Neural cell (in vitro differentiated cells): ENCODE results near the gene CNN3. TPM values are rescaled to one million over a fixed set of nuclear protein-coding genes. Genes with fewer than 3 reads are reported as not detected.

Experiments
- H2AFZ ChIP-seq: fragments of 200-600, 300-800 bp; sonication (generic), shearing (Covaris generic); 2 replicates; pipeline ENCODE4 v1.6.0; 2014; ENCODE audit warnings: low read depth, mild to moderate bottlenecking, antibody characterized with exemption, low read length, moderate library complexity
- H3F3A ChIP-seq: fragments of 200-600 bp; shearing (Covaris generic); 2 replicates; pipeline ENCODE4 v1.6.1; 2016; ENCODE audit warnings: mild to moderate bottlenecking, moderate library complexity, mixed read lengths, antibody characterized with exemption, low read length; ENCODE audit not compliant: insufficient read depth, poor library complexity, severe bottlenecking
- H3K27ac ChIP-seq: fragments of 200-600, 300-800 bp; sonication (generic), shearing (Covaris generic); 2 replicates; pipeline ENCODE4 v1.5.1; 2014; ENCODE audit warnings: mild to moderate bottlenecking, low read length, moderate library complexity
- H3K27me3 ChIP-seq: fragments of 300-800, 200-600 bp; sonication (generic), shearing (Covaris generic); 2 replicates; pipeline ENCODE4 v1.6.0; 2014; ENCODE audit warnings: mild to moderate bottlenecking, low read depth, low read length, moderate library complexity; ENCODE audit not compliant: insufficient read depth
- H3K36me3 ChIP-seq: fragments of 300-800, 200-600 bp; sonication (generic), shearing (Covaris generic); 2 replicates; pipeline ENCODE4 v1.5.1; 2014; ENCODE audit warnings: mild to moderate bottlenecking, antibody characterized with exemption, low read length, moderate library complexity; ENCODE audit not compliant: insufficient read depth
- H3K4me2 ChIP-seq: fragments of 300-800, 200-600 bp; sonication (generic), shearing (Covaris generic); 2 replicates; pipeline ENCODE4 v1.6.0; 2014; ENCODE audit warnings: mild to moderate bottlenecking, low read length
- H3K4me3 ChIP-seq: fragments of 300-800, 200-600 bp; sonication (generic), shearing (Covaris generic); 2 replicates; pipeline ENCODE4 v1.5.1; 2014; ENCODE audit warnings: mild to moderate bottlenecking, low read length, moderate library complexity
- H3K79me2 ChIP-seq: fragments of 200-600 bp; shearing (Covaris generic); replicated peaks from 2 replicates; pipeline ENCODE4 v1.6.0; 2014; ENCODE audit warnings: mild to moderate bottlenecking, low read length, moderate library complexity; ENCODE audit not compliant: insufficient read depth
- H3K9ac ChIP-seq: fragments of 300-800, 200-600 bp; sonication (generic), shearing (Covaris generic); 2 replicates; pipeline ENCODE4 v1.6.1; 2016; ENCODE audit warnings: mild to moderate bottlenecking, low read length, mixed read lengths
- H3K9me2 ChIP-seq: fragments of 200-600 bp; shearing (Covaris generic); 2 replicates; pipeline ENCODE4 v1.6.1; 2016; ENCODE audit warnings: mild to moderate bottlenecking, low read length, mixed read lengths; ENCODE audit not compliant: insufficient read depth
- H3K9me3 ChIP-seq: fragments of 200-600, 300-800 bp; sonication (generic), shearing (Covaris generic); 2 replicates; pipeline ENCODE4 v1.6.1; 2016; ENCODE audit warnings: mild to moderate bottlenecking, mixed run types, low read length, moderate library complexity, mixed read lengths
- H4K20me1 ChIP-seq: fragments of 200-600 bp; shearing (Covaris generic); 2 replicates; pipeline ENCODE4 v1.6.1; 2016; ENCODE audit warnings: mild to moderate bottlenecking, mixed run types; ENCODE audit not compliant: insufficient read depth
- EP300 ChIP-seq: fragments of 450-650 bp; conservative IDR thresholded peaks from 2 replicates; pipeline ENCODE4 v1.6.1; 2014; ENCODE audit warnings: antibody characterized with exemption, mild to moderate bottlenecking, moderate library complexity; ENCODE audit not compliant: poor library complexity, severe bottlenecking
- EZH2 ChIP-seq: fragments of 200-600, 300-800 bp; shearing (Covaris generic), sonication (generic); IDR thresholded peaks from 2 replicates; pipeline ENCODE4 v1.6.1; 2014; ENCODE audit warnings: antibody characterized with exemption, low read length, borderline replicate concordance, mild to moderate bottlenecking; ENCODE audit not compliant: insufficient read depth, poor library complexity, severe bottlenecking
- MXI1 ChIP-seq: fragments of 450-650 bp; conservative IDR thresholded peaks from 2 replicates; pipeline ENCODE4 v1.6.1; 2014; ENCODE audit warnings: antibody characterized with exemption, mild to moderate bottlenecking; ENCODE audit not compliant: poor library complexity, severe bottlenecking
- POLR2AphosphoS5 ChIP-seq: IDR thresholded peaks from 2 replicates; pipeline ENCODE4 v1.6.1; 2012
- RAD21 ChIP-seq: fragments of 450-650 bp; conservative IDR thresholded peaks from 2 replicates; pipeline ENCODE4 v1.6.1; 2014; ENCODE audit warnings: antibody characterized with exemption, mild to moderate bottlenecking, moderate library complexity
- SMC3 ChIP-seq: fragments of 450-650 bp; conservative IDR thresholded peaks from 2 replicates; pipeline ENCODE4 v1.6.1; 2014; ENCODE audit warnings: antibody characterized with exemption, mild to moderate bottlenecking, moderate library complexity; ENCODE audit not compliant: poor library complexity
- TAF1 ChIP-seq: IDR thresholded peaks from 2 replicates; pipeline ENCODE4 v1.6.1; 2012; ENCODE audit warnings: low read depth
- polyA plus RNA-seq: library from polyadenylated mRNA; depleted of rRNA; stranded (reverse); fragments of >200 nt; gene quantifications from 2 replicates; pipeline ENCODE4 v1.2.3, GENCODE V29; 2014
- TF ChIP-seq, protein P1 (sequence below): fragments of 450-650 bp; IDR thresholded peaks from 2 replicates; pipeline ENCODE4 v1.5.1; 2014; ENCODE audit warnings: antibody characterized with exemption, mild to moderate bottlenecking, moderate library complexity; ENCODE audit not compliant: poor library complexity, severe bottlenecking
- TF ChIP-seq, protein P2 (sequence below): IDR thresholded peaks from 2 replicates; pipeline ENCODE4 v1.6.1; 2012; ENCODE audit warnings: borderline replicate concordance

The CNN3 gene
- polyA plus RNA-seq, 1 donor from 2014 or later = 106 TPM

DNA sequence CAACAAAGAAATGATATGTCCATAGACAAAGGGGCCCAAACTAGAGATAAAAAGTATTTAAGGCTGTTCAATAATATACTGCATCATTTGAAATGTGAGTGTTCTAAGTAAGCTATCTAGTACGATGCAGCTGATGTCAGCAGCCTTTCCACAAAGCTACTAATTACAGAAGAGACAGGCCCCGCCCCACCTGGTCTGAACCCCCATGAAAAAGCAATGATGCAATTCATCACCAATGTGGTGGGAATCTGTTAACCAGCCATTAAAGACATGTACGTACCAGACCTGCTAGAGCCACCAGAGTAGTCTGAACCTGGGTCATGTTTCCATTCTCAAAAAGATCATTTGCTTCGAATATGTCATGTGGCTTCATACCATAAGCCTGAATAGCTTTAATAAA is 25.1 kb downstream of the CNN3 start:
- H3K36me3 ChIP-seq = peaks cover 5% of the 10 kb centered on the region
- no peak for TF ChIP-seq MXI1

DNA sequence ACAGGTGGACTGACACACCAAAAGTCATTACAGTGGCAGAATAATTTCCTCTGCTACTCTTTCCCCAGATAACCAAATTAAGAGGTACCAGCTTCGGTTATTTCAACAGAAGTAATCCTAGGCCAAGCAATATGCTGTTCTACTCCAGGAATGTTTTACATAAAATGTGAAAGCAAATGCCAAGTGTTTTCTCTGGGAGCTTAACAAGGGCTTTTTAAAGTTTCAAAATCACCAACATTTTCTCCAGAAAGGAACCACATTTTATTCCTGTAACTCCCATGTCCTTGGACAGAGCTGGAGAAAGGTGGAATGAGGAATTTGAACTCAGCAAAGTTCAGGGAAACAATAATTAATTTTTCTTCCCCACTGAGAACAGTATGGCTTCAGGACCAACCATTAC is 27.2 kb downstream of the CNN3 start:
- H3K4me3 ChIP-seq = no peak overlapping the region
- no peaks in the 10 kb centered on the region for H3K9me3 ChIP-seq
- no peaks in the 10 kb centered on the region for H3F3A ChIP-seq
- no peak overlapping the region for H2AFZ ChIP-seq
- no peaks in the 10 kb centered on the region for H4K20me1 ChIP-seq
- no peak overlapping the region for H3K9ac ChIP-seq
- H3K27ac ChIP-seq = no peak overlapping the region
- TF ChIP-seq EZH2 (no peak), RAD21 (no peak), TAF1 (no peak), EP300 (no peak), SMC3 (no peak), MXI1 (no peak)
- peaks cover 5% of the 10 kb centered on the region for H3K36me3 ChIP-seq
- no peaks in the 10 kb centered on the region for H3K27me3 ChIP-seq
- H3K79me2 ChIP-seq = peaks cover 6% of the 10 kb centered on the region
- H3K9me2 ChIP-seq = no peaks in the 10 kb centered on the region
- H3K4me2 ChIP-seq = no peak overlapping the region

More for the DNA sequence above, 25.1 kb downstream of the CNN3 start:
- Histone ChIP-seq H3K79me2 (peaks cover 25% of the 10 kb centered on the region), H3K27me3 (no peaks in the 10 kb centered on the region), H3K9me2 (no peaks in the 10 kb centered on the region), H4K20me1 (no peaks in the 10 kb centered on the region), H3K9ac (no peak overlapping the region), H3K4me2 (no peak overlapping the region), H2AFZ (no peak overlapping the region), H3F3A (no peaks in the 10 kb centered on the region), H3K4me3 (no peak overlapping the region), H3K9me3 (no peaks in the 10 kb centered on the region), H3K27ac (no peak overlapping the region)

DNA sequence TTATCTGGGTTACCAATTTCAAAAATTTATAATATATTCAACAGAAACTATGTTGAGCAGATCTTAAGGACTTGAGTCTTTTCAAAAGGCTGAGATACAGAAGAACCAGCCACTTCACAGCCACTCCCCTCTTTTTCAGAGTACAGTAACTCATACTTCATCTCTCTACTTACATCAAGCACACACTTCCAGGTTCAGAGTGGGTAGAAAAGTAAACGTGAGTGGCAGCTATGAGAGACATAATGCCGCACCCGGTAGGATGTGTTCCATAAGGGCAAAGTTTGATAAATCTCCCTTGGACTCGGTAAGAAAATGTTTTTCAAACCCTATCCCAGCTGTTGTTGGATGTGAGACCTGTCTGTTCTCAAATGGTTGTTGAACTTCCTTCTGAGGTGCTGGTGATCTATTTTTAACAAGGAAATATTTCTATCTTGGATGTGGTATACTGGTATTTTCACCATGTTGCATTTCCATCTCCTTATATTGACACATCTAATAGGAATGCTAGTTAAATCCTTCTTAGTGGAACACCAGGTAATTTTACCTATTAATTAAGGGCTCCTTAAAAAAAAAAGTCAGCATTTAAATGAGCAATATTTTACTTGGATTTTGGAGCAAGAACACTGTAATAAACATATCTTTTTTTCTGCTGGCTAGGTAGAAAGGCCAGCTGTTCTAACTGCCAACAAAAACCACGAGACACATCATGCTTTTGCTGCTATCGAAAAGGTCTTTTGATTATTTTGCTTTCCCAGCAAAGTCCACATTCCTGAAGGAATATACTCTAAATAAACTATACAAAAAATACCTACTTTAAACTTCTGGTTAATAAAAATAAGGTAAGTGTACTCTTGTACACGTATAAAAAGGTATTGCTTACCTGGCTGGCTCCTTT is 28.2 kb downstream of the CNN3 start:
- Histone ChIP-seq H3K36me3 (peaks cover 5% of the 10 kb centered on the region), H3K9me3 (no peaks in the 10 kb centered on the region), H3K4me3 (no peak overlapping the region), H2AFZ (no peak overlapping the region), H3K4me2 (no peak overlapping the region), H4K20me1 (no peaks in the 10 kb centered on the region), H3K9me2 (no peaks in the 10 kb centered on the region), H3K9ac (no peak overlapping the region), H3K27ac (no peak overlapping the region), H3K27me3 (no peaks in the 10 kb centered on the region), H3F3A (no peaks in the 10 kb centered on the region), H3K79me2 (peaks cover 4% of the 10 kb centered on the region)
- TF ChIP-seq EZH2 (no peak), SMC3 (no peak), TAF1 (no peak), MXI1 (no peak), EP300 (no peak), POLR2AphosphoS5 (no peak), RAD21 (no peak)

DNA sequence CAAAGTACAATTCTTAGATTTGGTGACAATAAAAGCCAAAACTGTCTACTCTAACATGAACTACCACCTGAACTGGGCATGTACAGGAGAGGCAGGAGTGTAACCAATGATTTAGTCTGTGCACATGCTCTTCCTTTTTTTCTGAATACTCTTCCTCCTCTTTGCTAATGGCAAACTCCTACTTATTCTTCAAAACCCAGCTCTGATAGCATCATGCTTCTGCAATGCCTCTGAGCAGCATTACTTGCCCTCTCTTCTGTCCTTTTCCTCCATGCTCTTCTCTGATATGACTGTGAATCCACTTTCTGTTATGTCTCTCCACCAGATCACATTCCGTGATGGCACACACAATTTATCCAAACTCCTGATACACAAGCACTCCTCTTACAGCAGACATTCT is 31.4 kb downstream of the CNN3 start:
- H3K9me2 ChIP-seq = no peaks in the 10 kb centered on the region
- no peak overlapping the region for H3K9ac ChIP-seq
- peaks cover 8% of the 10 kb centered on the region for H3K36me3 ChIP-seq
- no peak overlapping the region for H3K4me2 ChIP-seq
- no peaks in the 10 kb centered on the region for H3K9me3 ChIP-seq
- no peak overlapping the region for H2AFZ ChIP-seq
- H3K27me3 ChIP-seq = no peaks in the 10 kb centered on the region
- H3K79me2 ChIP-seq = no peaks in the 10 kb centered on the region
- H3K4me3 ChIP-seq = no peak overlapping the region
- H4K20me1 ChIP-seq = no peaks in the 10 kb centered on the region
- TF ChIP-seq SMC3 (no peak), MXI1 (no peak), RAD21 (no peak), EZH2 (no peak), EP300 (no peak), POLR2AphosphoS5 (no peak), TAF1 (no peak)
- TF ChIP-seq, protein P1, sequence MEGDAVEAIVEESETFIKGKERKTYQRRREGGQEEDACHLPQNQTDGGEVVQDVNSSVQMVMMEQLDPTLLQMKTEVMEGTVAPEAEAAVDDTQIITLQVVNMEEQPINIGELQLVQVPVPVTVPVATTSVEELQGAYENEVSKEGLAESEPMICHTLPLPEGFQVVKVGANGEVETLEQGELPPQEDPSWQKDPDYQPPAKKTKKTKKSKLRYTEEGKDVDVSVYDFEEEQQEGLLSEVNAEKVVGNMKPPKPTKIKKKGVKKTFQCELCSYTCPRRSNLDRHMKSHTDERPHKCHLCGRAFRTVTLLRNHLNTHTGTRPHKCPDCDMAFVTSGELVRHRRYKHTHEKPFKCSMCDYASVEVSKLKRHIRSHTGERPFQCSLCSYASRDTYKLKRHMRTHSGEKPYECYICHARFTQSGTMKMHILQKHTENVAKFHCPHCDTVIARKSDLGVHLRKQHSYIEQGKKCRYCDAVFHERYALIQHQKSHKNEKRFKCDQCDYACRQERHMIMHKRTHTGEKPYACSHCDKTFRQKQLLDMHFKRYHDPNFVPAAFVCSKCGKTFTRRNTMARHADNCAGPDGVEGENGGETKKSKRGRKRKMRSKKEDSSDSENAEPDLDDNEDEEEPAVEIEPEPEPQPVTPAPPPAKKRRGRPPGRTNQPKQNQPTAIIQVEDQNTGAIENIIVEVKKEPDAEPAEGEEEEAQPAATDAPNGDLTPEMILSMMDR = no peak
- TF ChIP-seq, protein P2, sequence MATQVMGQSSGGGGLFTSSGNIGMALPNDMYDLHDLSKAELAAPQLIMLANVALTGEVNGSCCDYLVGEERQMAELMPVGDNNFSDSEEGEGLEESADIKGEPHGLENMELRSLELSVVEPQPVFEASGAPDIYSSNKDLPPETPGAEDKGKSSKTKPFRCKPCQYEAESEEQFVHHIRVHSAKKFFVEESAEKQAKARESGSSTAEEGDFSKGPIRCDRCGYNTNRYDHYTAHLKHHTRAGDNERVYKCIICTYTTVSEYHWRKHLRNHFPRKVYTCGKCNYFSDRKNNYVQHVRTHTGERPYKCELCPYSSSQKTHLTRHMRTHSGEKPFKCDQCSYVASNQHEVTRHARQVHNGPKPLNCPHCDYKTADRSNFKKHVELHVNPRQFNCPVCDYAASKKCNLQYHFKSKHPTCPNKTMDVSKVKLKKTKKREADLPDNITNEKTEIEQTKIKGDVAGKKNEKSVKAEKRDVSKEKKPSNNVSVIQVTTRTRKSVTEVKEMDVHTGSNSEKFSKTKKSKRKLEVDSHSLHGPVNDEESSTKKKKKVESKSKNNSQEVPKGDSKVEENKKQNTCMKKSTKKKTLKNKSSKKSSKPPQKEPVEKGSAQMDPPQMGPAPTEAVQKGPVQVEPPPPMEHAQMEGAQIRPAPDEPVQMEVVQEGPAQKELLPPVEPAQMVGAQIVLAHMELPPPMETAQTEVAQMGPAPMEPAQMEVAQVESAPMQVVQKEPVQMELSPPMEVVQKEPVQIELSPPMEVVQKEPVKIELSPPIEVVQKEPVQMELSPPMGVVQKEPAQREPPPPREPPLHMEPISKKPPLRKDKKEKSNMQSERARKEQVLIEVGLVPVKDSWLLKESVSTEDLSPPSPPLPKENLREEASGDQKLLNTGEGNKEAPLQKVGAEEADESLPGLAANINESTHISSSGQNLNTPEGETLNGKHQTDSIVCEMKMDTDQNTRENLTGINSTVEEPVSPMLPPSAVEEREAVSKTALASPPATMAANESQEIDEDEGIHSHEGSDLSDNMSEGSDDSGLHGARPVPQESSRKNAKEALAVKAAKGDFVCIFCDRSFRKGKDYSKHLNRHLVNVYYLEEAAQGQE = no peak
- H3K27ac ChIP-seq = no peak overlapping the region
- H3F3A ChIP-seq = no peaks in the 10 kb centered on the region
